GM12865 (cell line): ENCODE results near the gene TBC1D22A.

Experiments
- DNase-seq: peaks from one replicate; pipeline ENCODE4 v3.0.0; 2010; ENCODE audit warnings: low read depth
- H3K4me3 ChIP-seq: 2 replicates; pipeline ENCODE4 v1.5.1; 2011; ENCODE audit warnings: mild to moderate bottlenecking, low read depth, low read length, control low read depth
- TF ChIP-seq, protein P1 (sequence below): IDR thresholded peaks from 2 replicates; pipeline ENCODE4 v1.5.1; 2011; ENCODE audit warnings: low read length, control low read depth, low read depth, inconsistent platforms; ENCODE audit not compliant: insufficient read depth; ENCODE audit errors: missing control alignments

The TBC1D22A gene

DNA sequence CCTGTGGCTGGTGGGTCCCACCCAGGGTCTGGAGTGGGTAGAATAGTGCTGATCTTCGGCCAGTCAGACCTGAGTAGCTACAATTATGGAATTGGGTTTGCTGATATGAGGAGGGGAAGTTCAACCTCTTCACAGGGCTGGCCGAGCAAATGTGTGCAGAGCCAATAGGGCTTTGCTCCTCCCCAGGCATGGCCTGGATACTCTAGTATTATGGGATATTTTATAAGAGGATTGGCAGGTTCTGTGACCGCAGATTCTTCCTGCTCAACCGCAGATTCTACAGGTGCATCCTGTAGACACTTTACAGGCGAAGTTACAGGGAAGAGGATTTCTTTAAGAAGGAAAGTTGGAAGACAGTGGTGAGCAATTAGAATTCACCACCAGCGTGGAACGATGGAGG lies 44.3 kb downstream of the TBC1D22A start:
- TF ChIP-seq, protein P1, sequence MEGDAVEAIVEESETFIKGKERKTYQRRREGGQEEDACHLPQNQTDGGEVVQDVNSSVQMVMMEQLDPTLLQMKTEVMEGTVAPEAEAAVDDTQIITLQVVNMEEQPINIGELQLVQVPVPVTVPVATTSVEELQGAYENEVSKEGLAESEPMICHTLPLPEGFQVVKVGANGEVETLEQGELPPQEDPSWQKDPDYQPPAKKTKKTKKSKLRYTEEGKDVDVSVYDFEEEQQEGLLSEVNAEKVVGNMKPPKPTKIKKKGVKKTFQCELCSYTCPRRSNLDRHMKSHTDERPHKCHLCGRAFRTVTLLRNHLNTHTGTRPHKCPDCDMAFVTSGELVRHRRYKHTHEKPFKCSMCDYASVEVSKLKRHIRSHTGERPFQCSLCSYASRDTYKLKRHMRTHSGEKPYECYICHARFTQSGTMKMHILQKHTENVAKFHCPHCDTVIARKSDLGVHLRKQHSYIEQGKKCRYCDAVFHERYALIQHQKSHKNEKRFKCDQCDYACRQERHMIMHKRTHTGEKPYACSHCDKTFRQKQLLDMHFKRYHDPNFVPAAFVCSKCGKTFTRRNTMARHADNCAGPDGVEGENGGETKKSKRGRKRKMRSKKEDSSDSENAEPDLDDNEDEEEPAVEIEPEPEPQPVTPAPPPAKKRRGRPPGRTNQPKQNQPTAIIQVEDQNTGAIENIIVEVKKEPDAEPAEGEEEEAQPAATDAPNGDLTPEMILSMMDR = no peak
- DNase-seq = no peak
- no peak overlapping the region for H3K4me3 ChIP-seq

DNA sequence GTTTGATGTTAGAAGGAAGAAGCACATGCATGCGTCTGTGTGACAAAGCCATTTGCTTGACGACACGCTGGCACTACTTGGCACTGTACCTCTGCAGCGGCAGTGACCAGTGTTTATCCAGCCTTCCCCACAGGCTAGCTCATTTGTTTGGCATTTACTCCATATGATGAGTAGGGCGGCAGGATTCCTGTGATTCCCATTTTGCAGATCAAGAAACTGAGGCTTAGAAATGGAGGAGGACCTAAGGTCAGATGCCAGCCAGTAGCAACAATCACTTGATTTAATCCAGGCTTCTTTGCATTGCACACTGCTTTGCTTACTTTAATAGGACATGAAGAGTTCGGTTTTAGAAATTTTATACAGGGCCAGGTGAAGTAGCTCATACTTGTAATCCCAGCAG lies 45.0 kb downstream of the TBC1D22A start:
- no peak for DNase-seq
- no peak overlapping the region for H3K4me3 ChIP-seq
- TF ChIP-seq, protein P1 = no peak

DNA sequence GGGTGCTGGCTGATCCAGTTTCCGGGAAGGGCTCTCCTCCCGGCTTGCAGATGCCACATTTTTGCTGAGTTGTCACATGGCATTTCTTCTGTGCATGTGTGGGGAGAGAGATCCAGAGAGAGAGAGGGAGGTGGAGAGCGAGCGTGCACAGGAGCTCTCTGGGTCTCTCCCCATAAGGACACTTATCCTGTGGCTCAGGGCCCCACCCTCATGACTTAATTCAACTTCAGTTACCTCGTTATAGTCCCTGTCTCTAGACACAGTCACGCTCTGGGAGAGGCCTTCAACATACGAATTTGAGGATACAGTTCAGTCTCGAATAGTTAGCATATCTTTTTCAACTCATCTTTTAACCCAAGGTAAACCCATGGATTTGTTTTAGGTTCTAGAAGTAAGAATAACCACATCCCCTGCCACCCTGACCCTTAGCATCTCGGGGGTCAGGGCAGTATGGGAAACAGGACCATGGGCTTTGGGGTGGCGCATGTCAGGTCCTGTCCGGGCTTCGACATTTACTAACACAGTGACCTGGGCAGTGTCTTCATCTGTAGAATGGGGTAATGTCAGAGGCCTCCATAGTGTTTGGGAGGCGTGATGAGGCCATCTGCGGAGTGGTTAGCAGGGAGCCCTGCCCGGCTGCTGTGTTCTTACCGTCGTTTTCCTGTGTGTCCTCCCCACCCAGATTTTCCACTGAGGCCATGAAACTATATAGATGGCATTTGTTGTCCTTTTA lies 46.9 kb downstream of the TBC1D22A start:
- TF ChIP-seq, protein P1 = no peak
- no peak for DNase-seq
- H3K4me3 ChIP-seq = no peak overlapping the region

DNA sequence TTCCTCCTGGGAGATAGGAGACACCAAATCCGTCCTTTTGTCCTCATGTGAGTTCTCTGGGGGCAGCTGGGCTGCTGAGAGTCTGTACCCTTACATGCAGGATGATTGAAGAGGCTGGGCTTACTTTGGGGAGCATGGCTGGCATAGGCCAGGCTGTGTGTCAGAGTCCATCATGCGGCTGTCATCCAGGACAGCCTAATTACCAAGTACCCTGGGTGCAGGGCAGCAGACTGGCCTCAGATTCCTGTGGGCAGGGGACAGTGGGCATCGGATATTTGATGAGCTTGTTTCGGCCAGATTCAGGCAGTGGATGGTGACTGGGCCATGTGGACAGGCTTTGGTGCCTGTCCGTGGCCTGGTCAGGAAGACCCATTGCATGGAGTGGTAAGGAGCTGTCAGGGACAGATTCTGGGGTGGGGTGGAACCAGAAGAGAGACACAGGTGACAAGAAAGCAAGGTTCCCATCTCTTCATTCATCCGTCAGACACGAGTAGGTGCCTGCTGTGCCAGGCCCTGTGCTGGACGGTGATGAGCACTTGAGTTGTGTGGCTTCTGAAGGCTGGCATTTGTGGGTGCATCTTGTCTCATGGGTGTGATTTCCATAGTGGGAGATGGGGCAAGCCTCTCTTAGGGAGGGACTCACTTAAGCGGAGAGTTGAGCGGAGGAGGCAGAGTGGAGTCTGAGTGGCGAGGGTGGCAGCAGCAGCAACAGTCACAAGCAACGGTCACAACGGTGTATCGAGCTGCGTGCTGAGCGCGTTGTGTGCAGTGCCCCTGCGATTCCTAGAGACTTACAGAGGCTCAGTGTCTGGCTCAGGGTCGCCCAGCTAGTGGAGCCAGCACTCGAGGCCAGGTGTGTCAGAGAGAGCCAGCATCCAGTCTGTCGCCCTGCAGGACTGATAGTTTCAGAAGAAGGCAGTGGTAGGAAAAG lies 48.7 kb downstream of the TBC1D22A start:
- TF ChIP-seq, protein P1 = no peak
- no peak overlapping the region for H3K4me3 ChIP-seq
- DNase-seq = no peak

DNA sequence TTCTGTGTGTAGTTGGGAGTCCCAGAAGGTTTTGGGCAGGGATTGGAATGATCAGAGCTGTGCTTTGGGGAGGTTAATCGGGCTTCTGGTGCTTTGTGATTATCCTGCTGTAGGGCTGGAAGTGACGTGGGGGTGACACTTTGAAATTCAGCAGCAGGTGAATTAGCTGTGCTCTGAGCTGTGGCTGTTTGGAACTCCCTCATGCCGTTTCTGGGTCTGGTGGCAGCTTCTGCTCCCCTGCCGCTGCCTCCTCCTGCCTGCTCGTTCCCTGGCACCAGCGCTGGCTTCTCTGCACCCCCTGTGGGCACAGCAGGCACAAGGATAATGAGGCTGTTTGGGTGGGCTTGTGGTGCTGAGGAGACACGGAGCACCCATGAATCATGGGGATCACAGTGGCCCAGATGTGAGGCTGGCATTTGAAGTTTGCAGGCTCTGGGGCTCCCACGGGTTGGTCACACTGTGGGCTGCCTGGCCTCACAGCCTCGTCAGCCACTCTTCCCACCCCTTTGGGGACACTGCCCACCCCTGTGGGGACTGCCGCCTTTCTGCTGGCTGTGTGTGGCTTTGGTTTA lies 49.7 kb downstream of the TBC1D22A start:
- no peak for DNase-seq
- no peak overlapping the region for H3K4me3 ChIP-seq
- TF ChIP-seq, protein P1 = no peak

DNA sequence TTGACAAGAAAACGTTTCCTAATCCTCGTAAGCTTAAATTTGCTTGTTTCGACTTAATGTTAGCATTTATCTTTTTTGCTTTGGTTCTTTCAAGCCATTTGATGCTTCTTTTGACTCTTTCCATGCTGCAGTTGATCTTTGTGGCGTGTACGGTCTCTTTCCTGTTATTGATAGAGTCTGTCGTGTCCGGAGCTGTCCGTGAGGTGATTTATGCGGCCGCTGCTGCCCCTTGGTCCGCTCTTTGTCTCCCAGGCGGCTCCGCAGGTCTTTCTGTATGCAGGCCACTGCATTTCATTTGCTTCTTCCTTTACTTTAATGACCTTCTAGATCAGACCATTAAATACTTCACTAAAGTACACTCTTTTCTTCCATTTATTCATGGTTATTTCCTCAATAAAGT lies 50.3 kb downstream of the TBC1D22A start:
- H3K4me3 ChIP-seq = no peak overlapping the region
- DNase-seq = no peak
- TF ChIP-seq, protein P1 = no peak
